Stomach (tissue), 9 donors: ENCODE data around the gene ABCA1. TPM values are rescaled to one million over a fixed set of nuclear protein-coding genes. Genes with fewer than 3 reads are reported as not detected.

ENCODE experiments used
- DNase-seq, 2 donors: peaks; one replicate each; pipeline versions ENCODE4 v3.0.0 to v3.0.0-alpha.2; 2013 to 2019
- H3K27ac ChIP-seq, 5 donors: fragments of 200-600 bp in 4 of 5; sonication (generic) in 4 of 5; one replicate each; pipeline ENCODE4 v1.5.1; 2013 to 2019; ENCODE audit warnings: mild to moderate bottlenecking in 1 of 5, moderate library complexity in 1 of 5
- H3K27me3 ChIP-seq, 3 donors: fragments of 200-600 bp; sonication (generic); one replicate each; pipeline ENCODE4 v1.5.1; 2017 to 2019; ENCODE audit warnings: mixed run types in 1 of 3
- H3K36me3 ChIP-seq, 4 donors: fragments of 200-600 bp; sonication (generic); 1 replicate in 3 of 4; 2 replicates in 1 of 4; pipeline ENCODE4 v1.5.1; 2016 to 2019
- H3K4me1 ChIP-seq, 4 donors: fragments of 200-600 bp; sonication (generic); one replicate each; pipeline ENCODE4 v1.5.1; 2016 to 2019
- H3K4me3 ChIP-seq, 4 donors: fragments of 200-600 bp; sonication (generic) in 3 of 4; one replicate each; pipeline ENCODE4 v1.5.1; 2016 to 2019; ENCODE audit warnings: mild to moderate bottlenecking in 1 of 4
- H3K9me3 ChIP-seq, 4 donors: fragments of 200-600 bp; sonication (generic); one replicate each; pipeline ENCODE4 v1.5.1; 2016 to 2019
- EP300 ChIP-seq: sonication (generic); formaldehyde crosslinking; IDR thresholded peaks from one replicate; pipeline ENCODE4 v1.6.1; 2017; ENCODE audit warnings: antibody characterized with exemption
- POLR2A ChIP-seq, 4 donors: fragments of 450-650 bp; IDR thresholded peaks; one replicate each; pipeline ENCODE4 v1.6.1; 2016; ENCODE audit warnings: antibody characterized with exemption in 4 of 4, control low read depth in 2 of 4, mild to moderate bottlenecking in 1 of 4, moderate library complexity in 1 of 4
- POLR2AphosphoS5 ChIP-seq, 3 donors: sonication (generic); formaldehyde crosslinking; IDR thresholded peaks; one replicate each; pipeline ENCODE4 v1.6.1; 2016; ENCODE audit warnings: antibody characterized with exemption in 3 of 3
- WGBS, 5 donors: extraction: QIAGEN DNeasy Blood & Tissue Kit in 3 of 5; methylation state at CpG; one replicate each; pipeline versions ENCODE4 v1.1.5 to v1.1.7; 2013 to 2018; 5-methylcytosine and 5-hydroxymethylcytosine counted together
- intact Hi-C: fragments of 100-400 bp; cut with DNase I; formaldehyde crosslinking; loops from one replicate; pipeline ENCODE4 v1.15.1; 2023; ENCODE audit warnings: low total_unique reads
- polyA plus RNA-seq, 3 donors: library from polyadenylated mRNA; stranded (reverse); fragments of 200-250 nt; gene quantifications; one replicate each; pipeline ENCODE4 v1.2.3, GENCODE V29; 2013
- total RNA-seq, 5 donors: library from RNA; depleted of rRNA; stranded (reverse); fragments of >200 nt; gene quantifications; one replicate each; pipeline versions ENCODE4 v1.1.0 to v1.2.3, GENCODE V29; 2014 to 2016
- TF ChIP-seq, protein P1 (sequence below), 7 experiments: fragments of 450-650 bp in 4 of 7; fragments of 200-600 bp in 3 of 7; sonication (generic) in 3 of 7; IDR thresholded peaks; one replicate each; pipeline ENCODE4 v1.5.1; 2016 to 2019; ENCODE audit warnings: antibody characterized with exemption in 7 of 7, control low read depth in 2 of 7, mild to moderate bottlenecking in 1 of 7
- donor health status: healthy with polysubstance abuse.
- donor health status: Bipolar disorder and iron deficiency.
- donor health status: healthy.

Gene ABCA1
- total and polyA plus RNA-seq, 8 donors = 1.9 to 75.3 (median 18.4) TPM

GRCh38 chr9:104882086-104882485 is 45.9 kb downstream of the ABCA1 start:
- no peak for DNase-seq
- WGBS, 5 donors = 40 to 68% (median 54%) methylated on average over 4 of the region's 4 CpGs
- intact Hi-C loops = no loop called here
- TF ChIP-seq, protein P1, sequence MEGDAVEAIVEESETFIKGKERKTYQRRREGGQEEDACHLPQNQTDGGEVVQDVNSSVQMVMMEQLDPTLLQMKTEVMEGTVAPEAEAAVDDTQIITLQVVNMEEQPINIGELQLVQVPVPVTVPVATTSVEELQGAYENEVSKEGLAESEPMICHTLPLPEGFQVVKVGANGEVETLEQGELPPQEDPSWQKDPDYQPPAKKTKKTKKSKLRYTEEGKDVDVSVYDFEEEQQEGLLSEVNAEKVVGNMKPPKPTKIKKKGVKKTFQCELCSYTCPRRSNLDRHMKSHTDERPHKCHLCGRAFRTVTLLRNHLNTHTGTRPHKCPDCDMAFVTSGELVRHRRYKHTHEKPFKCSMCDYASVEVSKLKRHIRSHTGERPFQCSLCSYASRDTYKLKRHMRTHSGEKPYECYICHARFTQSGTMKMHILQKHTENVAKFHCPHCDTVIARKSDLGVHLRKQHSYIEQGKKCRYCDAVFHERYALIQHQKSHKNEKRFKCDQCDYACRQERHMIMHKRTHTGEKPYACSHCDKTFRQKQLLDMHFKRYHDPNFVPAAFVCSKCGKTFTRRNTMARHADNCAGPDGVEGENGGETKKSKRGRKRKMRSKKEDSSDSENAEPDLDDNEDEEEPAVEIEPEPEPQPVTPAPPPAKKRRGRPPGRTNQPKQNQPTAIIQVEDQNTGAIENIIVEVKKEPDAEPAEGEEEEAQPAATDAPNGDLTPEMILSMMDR (IDR thresholded peaks at IDR 0.05) = no peak
- TF ChIP-seq POLR2AphosphoS5 (IDR thresholded peaks at IDR 0.05) (no peak), EP300 (no peak), POLR2A (IDR thresholded peaks at IDR 0.05) (no peak)
- peaks cover 0 to 44% (median 28%) of the 10 kb centered on the region in 4 donors for H3K4me1 ChIP-seq
- H3K27me3 ChIP-seq = no peaks in the 10 kb centered on the region
- peaks cover 17 to 99% (median 92%) of the 10 kb centered on the region in 4 donors for H3K36me3 ChIP-seq
- no peak overlapping the region for H3K4me3 ChIP-seq
- peak overlapping the region in 1 of 5 donors; percentile 27 for H3K27ac ChIP-seq
- no peaks in the 10 kb centered on the region for H3K9me3 ChIP-seq

DNA sequence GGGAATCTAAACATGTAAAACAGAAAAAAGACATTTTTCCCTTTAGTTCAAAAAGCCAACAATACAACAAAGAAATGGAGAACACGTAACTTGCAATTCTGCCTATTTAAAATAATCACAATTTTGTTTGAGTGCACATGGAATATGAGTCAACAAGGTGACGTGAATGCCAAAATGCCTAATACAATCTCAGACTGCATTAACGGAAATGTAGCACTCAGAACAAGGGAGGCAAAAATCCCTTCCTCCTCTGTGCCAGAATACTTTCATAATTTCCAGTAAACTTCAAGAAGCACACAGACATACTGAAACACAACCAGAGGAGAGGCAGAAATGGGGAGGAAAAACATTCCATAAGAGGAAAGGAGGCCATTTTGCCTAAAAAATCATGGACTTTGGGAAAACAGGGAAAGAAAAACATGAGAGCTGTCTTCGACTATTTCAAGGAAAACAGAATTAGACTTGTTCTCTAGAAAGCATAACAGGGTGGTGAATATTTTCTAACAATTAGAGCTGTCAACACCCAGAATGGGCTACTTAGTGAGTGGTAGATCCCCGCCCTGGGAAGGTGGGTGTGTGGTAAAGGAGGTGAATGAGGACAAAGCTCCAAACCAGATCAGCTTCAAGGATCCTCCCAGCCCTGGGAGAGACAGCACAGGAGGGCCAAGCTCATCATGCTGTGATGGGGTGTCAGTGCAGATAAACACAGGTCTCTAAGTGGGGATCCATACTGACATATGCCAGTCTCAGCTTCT is 48.2 kb downstream of the ABCA1 start:
- intact Hi-C loops = no loop called here
- TF ChIP-seq POLR2AphosphoS5 (IDR thresholded peaks at IDR 0.05) (peak in 1 of 3 donors; percentile 84), POLR2A (IDR thresholded peaks at IDR 0.05) (no peak)
- no peaks in the 10 kb centered on the region for H3K9me3 ChIP-seq
- DNase-seq = peak in 1 of 2 donors; percentile 33
- peaks cover 8 to 93% (median 89%) of the 10 kb centered on the region in 4 donors for H3K36me3 ChIP-seq
- H3K27me3 ChIP-seq = no peaks in the 10 kb centered on the region
- 67 to 78% (median 74%) methylated on average over 5 of the region's 5 CpGs for WGBS, 5 donors
- peaks cover 0 to 37% (median 18%) of the 10 kb centered on the region in 4 donors for H3K4me1 ChIP-seq
- H3K27ac ChIP-seq = peak overlapping the region in 4 of 5 donors; percentile 57 to 80 (median 65)
- H3K4me3 ChIP-seq = no peak overlapping the region

DNA sequence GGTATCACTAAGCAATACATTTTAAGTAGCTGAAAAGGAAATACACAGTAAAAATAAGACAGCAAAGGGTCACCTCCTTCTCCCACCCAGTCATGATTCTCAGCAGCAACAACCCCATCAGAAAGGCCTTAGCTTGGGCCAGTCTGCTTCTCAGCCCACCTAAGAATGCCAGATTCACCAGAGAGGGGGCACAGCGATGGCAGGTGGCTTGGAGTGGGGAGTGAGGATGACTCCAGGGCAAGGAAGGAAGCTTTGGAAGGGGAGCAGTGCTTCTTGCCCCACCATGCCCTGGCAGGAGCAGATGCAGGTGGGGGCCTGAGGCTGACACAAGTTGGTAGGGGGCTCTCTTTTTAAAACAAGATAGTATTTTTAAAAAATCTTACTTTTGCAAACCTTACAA is 51.4 kb downstream of the ABCA1 start:
- no peak overlapping the region for H3K4me3 ChIP-seq
- intact Hi-C loops = no loop called here
- DNase-seq = no peak
- H3K27ac ChIP-seq = no peak overlapping the region
- peaks cover 5 to 46% (median 34%) of the 10 kb centered on the region in 4 donors for H3K4me1 ChIP-seq
- TF ChIP-seq, protein P1 (IDR thresholded peaks at IDR 0.05) = no peak
- TF ChIP-seq EP300 (no peak), POLR2AphosphoS5 (IDR thresholded peaks at IDR 0.05) (no peak), POLR2A (IDR thresholded peaks at IDR 0.05) (no peak)
- H3K27me3 ChIP-seq = no peaks in the 10 kb centered on the region
- H3K9me3 ChIP-seq = no peaks in the 10 kb centered on the region
- 94 to 100% (median 95%) methylated on average over 1 of the region's 1 CpG for WGBS, 5 donors
- peaks cover 0 to 65% (median 58%) of the 10 kb centered on the region in 4 donors for H3K36me3 ChIP-seq

DNA sequence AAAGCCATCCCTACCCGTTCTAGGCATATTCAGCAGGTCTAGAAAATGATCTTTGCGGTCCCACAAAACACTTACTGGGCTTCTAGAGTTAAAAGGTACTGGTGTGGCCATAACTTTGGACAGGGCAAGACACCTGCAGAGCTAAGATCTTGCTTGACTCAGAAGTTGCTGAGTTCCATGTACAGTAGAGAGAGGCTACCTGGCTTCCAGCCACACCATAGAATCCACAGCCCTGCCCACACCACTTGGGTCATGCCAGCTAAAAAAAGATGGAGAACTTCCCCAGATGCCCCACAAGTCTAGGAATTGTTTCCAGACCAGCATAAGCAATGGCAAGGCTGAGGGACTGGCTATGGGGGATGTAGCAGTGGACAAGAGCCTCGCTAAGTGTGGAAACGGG is 52.1 kb downstream of the ABCA1 start:
- Histone ChIP-seq H3K4me3 (no peak overlapping the region), H3K27ac (no peak overlapping the region), H3K9me3 (no peaks in the 10 kb centered on the region), H3K36me3 (peaks cover 0 to 59% (median 54%) of the 10 kb centered on the region in 4 donors), H3K4me1 (peaks cover 5 to 52% (median 36%) of the 10 kb centered on the region in 4 donors), H3K27me3 (no peaks in the 10 kb centered on the region)
- DNase-seq = no peak
- intact Hi-C loops = no loop called here
- TF ChIP-seq, protein P1 (IDR thresholded peaks at IDR 0.05) = no peak
- no peak for TF ChIP-seq EP300
- no peak for TF ChIP-seq POLR2AphosphoS5 (IDR thresholded peaks at IDR 0.05)
- TF ChIP-seq POLR2A (IDR thresholded peaks at IDR 0.05) = no peak
- WGBS, 5 donors = 93 to 97% (median 95%) methylated on average over 4 of the region's 4 CpGs

- no peaks in the 10 kb centered on the region for H3K9me3 ChIP-seq
- 86 to 100% (median 95%) methylated on average over 3 of the region's 3 CpGs for whole genome bisulfite sequencing, 5 donors
- peaks cover 0 to 54% (median 49%) of the 10 kb centered on the region in 4 donors for H3K36me3 ChIP-seq
- H3K4me1 ChIP-seq = peaks cover 5 to 54% (median 38%) of the 10 kb centered on the region in 4 donors
- TF ChIP-seq, protein P1 (IDR thresholded peaks at IDR 0.05) = no peak
- TF ChIP-seq EP300 = no peak
- TF ChIP-seq POLR2A (IDR thresholded peaks at IDR 0.05) = no peak
- H3K27ac ChIP-seq = peak overlapping the region in 1 of 5 donors; percentile 11
- intact Hi-C loops = no loop called here
- no peak for DNase-seq
- H3K27me3 ChIP-seq = no peaks in the 10 kb centered on the region
- no peak overlapping the region for H3K4me3 ChIP-seq
These were observed 52.6 kb downstream of the ABCA1 start for GRCh38 chr9:104875320-104875719.
